SK-N-SH (cell line): Measurements from ENCODE around the gene KCNQ4. TPM values are rescaled to one million over a fixed set of nuclear protein-coding genes. Genes with fewer than 3 reads are reported as not detected.

Experiments
- CTCF ChIA-PET: fragments of 300-600, 350-600 bp; formaldehyde crosslinking; extraction: SDS; loops from one replicate; lab custom pipeline; 2021; lab: Yijun Ruan, JAX
- POLR2A ChIA-PET: fragments of 350-600 bp; sonication (Branson Sonifier 250); formaldehyde crosslinking; extraction: SDS; loops from one replicate; lab custom pipeline; 2020; ENCODE audit warnings: antibody characterized with exemption, inconsistent platforms; lab: Yijun Ruan, JAX
- DNase-seq: peaks from one replicate; pipeline ENCODE4 v3.0.0; 2012
- H2AFZ ChIP-seq: fragments of 200-600 bp; sonication (generic); 2 replicates; pipeline ENCODE4 v1.8.1; 2016; ENCODE audit warnings: antibody characterized with exemption, mild to moderate bottlenecking, low read depth
- H3F3A ChIP-seq: fragments of 200-600 bp; sonication (generic); replicated peaks from 2 replicates; pipeline ENCODE3; 2016; ENCODE audit warnings: antibody characterized with exemption, mild to moderate bottlenecking; ENCODE audit not compliant: insufficient read depth
- H3K27ac ChIP-seq, 2 experiments: fragments of 200-500 bp in 1 of 2; fragments of 200-600 bp in 1 of 2; sonication (Bioruptor generic) in 1 of 2; sonication (generic), shearing (Covaris generic) in 1 of 2; 2 replicates each; pipeline versions ENCODE4 v1.5.1 to v1.6.1; 2014 to 2016; ENCODE audit warnings: low read depth in 2 of 2, inconsistent platforms in 1 of 2, low read length in 1 of 2, mild to moderate bottlenecking in 1 of 2, mixed read lengths in 1 of 2
- H3K27me3 ChIP-seq: fragments of 200-600 bp; sonication (generic), shearing (Covaris generic); 2 replicates; pipeline ENCODE4 v1.6.1; 2016; ENCODE audit warnings: mixed run types; ENCODE audit not compliant: insufficient read depth
- H3K36me3 ChIP-seq, 2 experiments: fragments of 200-500 bp in 1 of 2; fragments of 200-600 bp in 1 of 2; sonication (Bioruptor generic) in 1 of 2; sonication (generic) in 1 of 2; replicated peaks in 1 of 2; 2 replicates each; pipeline versions ENCODE3 to v1.5.1; 2014 to 2016; ENCODE audit warnings: low read length in 1 of 2, mild to moderate bottlenecking in 1 of 2; ENCODE audit not compliant: insufficient read depth in 2 of 2, control insufficient read depth in 1 of 2
- H3K4me1 ChIP-seq, 2 experiments: fragments of 200-500 bp in 1 of 2; fragments of 200-600 bp in 1 of 2; sonication (Bioruptor generic) in 1 of 2; sonication (generic), shearing (Covaris generic) in 1 of 2; 2 replicates each; pipeline versions ENCODE4 v1.5.1 to v1.6.1; 2014 to 2016; ENCODE audit warnings: low read depth in 1 of 2, low read length in 1 of 2, mixed run types in 1 of 2; ENCODE audit not compliant: insufficient read depth in 2 of 2, control insufficient read depth in 1 of 2
- H3K4me2 ChIP-seq: fragments of 200-600 bp; sonication (generic), shearing (Covaris generic); 2 replicates; pipeline ENCODE4 v1.6.1; 2017; ENCODE audit warnings: mixed run types
- H3K4me3 ChIP-seq, 2 experiments: fragments of 200-500 bp in 1 of 2; fragments of 200-600 bp in 1 of 2; sonication (Bioruptor generic) in 1 of 2; sonication (generic), shearing (Covaris generic) in 1 of 2; 2 replicates each; pipeline versions ENCODE4 v1.5.1 to v1.8.1; 2014 to 2016; ENCODE audit warnings: low read depth in 2 of 2, inconsistent platforms in 1 of 2, low read length in 1 of 2, mild to moderate bottlenecking in 1 of 2, mixed read lengths in 1 of 2, moderate library complexity in 1 of 2
- H3K79me2 ChIP-seq: fragments of 200-600 bp; sonication (generic); 2 replicates; pipeline ENCODE4 v1.8.1; 2017; ENCODE audit warnings: mild to moderate bottlenecking; ENCODE audit not compliant: insufficient read depth
- H3K9ac ChIP-seq: fragments of 200-600 bp; sonication (generic); 2 replicates; pipeline ENCODE4 v1.6.1; 2017; ENCODE audit warnings: mixed run types
- H3K9me2 ChIP-seq: fragments of 200-600 bp; sonication (generic); 2 replicates; pipeline ENCODE4 v1.6.1; 2017; ENCODE audit warnings: mixed run types
- H3K9me3 ChIP-seq: fragments of 200-600 bp; sonication (generic); 2 replicates; pipeline ENCODE4 v1.6.1; 2017; ENCODE audit warnings: mixed run types, mild to moderate bottlenecking, moderate library complexity
- H4K20me1 ChIP-seq: fragments of 200-600 bp; sonication (generic); 2 replicates; pipeline ENCODE4 v1.6.1; 2017; ENCODE audit warnings: mild to moderate bottlenecking, mixed run types; ENCODE audit not compliant: insufficient read depth
- CHD2 ChIP-seq: fragments of 150-350 bp; IDR thresholded peaks from 2 replicates; pipeline ENCODE4 v1.6.1; 2018; ENCODE audit warnings: low read length; ENCODE audit not compliant: partially characterized antibody
- CTCF ChIP-seq: fragments of 200-600 bp; sonication (generic); IDR thresholded peaks from 2 replicates; pipeline ENCODE4 v1.6.1; 2017; ENCODE audit warnings: antibody characterized with exemption, mild to moderate bottlenecking, moderate library complexity
- EZH2phosphoT487 ChIP-seq: fragments of 200-600 bp; sonication (generic); IDR thresholded peaks from 2 replicates; pipeline ENCODE4 v1.6.1; 2017; ENCODE audit warnings: low read depth, mixed run types, mild to moderate bottlenecking, antibody characterized with exemption, moderate library complexity, borderline replicate concordance
- FOXM1 ChIP-seq: IDR thresholded peaks from 2 replicates; pipeline ENCODE4 v1.4.0; 2012; ENCODE audit warnings: low read depth, mild to moderate bottlenecking
- GABPA ChIP-seq: IDR thresholded peaks from 2 replicates; pipeline ENCODE4 v1.4.0; 2012; ENCODE audit warnings: low read depth, mild to moderate bottlenecking
- GATA2 ChIP-seq: sonication (generic); formaldehyde crosslinking; IDR thresholded peaks from 2 replicates; pipeline ENCODE4 v1.5.0; 2020; ENCODE audit warnings: mild to moderate bottlenecking, missing genetic modification reagents
- IRF3 ChIP-seq: fragments of 150-350 bp; IDR thresholded peaks from 2 replicates; pipeline ENCODE4 v1.6.1; 2016; ENCODE audit warnings: mild to moderate bottlenecking, low read depth, low read length
- MAX ChIP-seq: IDR thresholded peaks from 2 replicates; pipeline ENCODE4 v1.4.0; 2012; ENCODE audit warnings: low read depth
- MEF2A ChIP-seq: IDR thresholded peaks from 2 replicates; pipeline ENCODE4 v1.4.0; 2012; ENCODE audit warnings: low read depth, borderline replicate concordance
- MXI1 ChIP-seq: IDR thresholded peaks from 2 replicates; pipeline ENCODE4 v1.6.1; 2012; ENCODE audit warnings: mild to moderate bottlenecking, low read depth, low read length, improper control_type of control experiment
- NFIC ChIP-seq: IDR thresholded peaks from 2 replicates; pipeline ENCODE4 v1.4.0; 2012; ENCODE audit warnings: borderline replicate concordance
- NRF1 ChIP-seq: IDR thresholded peaks from 2 replicates; pipeline ENCODE4 v1.6.1; 2012; ENCODE audit warnings: low read depth, mild to moderate bottlenecking, low read length
- PBX3 ChIP-seq: IDR thresholded peaks from 2 replicates; pipeline ENCODE4; 2012
- RCOR1 ChIP-seq: fragments of 150-350 bp; IDR thresholded peaks from 2 replicates; pipeline ENCODE4 v1.6.1; 2017; ENCODE audit warnings: antibody characterized with exemption, low read length
- RFX5 ChIP-seq: IDR thresholded peaks from 2 replicates; pipeline ENCODE4 v1.6.1; 2012; ENCODE audit warnings: mild to moderate bottlenecking, improper control_type of control experiment, low read length
- ZBTB33 ChIP-seq: IDR thresholded peaks from 2 replicates; pipeline ENCODE4 v1.4.0; 2012; ENCODE audit warnings: low read depth, borderline replicate concordance
- WGBS: methylation state at CpG from one replicate; pipeline ENCODE4 v1.1.6; 2017; ENCODE audit warnings: low lambda C conversion rate; 5-methylcytosine and 5-hydroxymethylcytosine counted together
- polyA plus RNA-seq, 3 experiments: library from polyadenylated mRNA; depleted of rRNA; stranded (reverse); fragments of >200 nt; gene quantifications; 2 replicates each; pipeline ENCODE4 v1.2.3, GENCODE V29; 2012
- TF ChIP-seq, protein P1 (sequence below): IDR thresholded peaks from 2 replicates; pipeline ENCODE4 v1.4.0; 2012; ENCODE audit warnings: low read depth, borderline replicate concordance

The KCNQ4 gene
- polyA plus RNA-seq, 1 of the 3 experiments (the other 2 are of a cell fraction): 0.15 TPM

DNA sequence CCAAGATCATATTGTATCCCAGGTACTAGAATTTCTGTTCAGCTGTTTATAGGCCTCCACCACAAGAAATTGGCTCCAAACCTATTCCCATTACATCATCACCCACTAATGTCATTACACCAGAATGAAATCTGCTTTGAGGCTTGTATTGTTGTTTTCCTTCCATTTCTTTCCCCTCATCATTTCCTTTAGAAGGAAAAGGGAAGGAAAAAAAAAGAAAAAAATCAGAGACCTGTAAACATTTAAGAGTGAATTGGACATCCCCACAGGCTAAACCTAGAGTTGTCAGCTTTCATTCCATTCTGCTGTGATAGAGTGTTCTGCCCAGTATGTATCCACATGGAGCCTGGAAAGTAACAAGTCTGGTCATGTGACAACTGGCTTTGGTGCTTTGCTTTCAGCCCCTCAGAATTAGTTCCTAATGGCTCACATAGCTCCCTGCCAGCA lies 47.5 kb upstream of the KCNQ4 start:
- DNase-seq: peak; percentile 45
- CTCF ChIA-PET: interaction anchor here (0.9 kb wide), 1 partner anchor 38 kb away, joined by 4 read pairs; no protein-coding TSS in a partner anchor

DNA sequence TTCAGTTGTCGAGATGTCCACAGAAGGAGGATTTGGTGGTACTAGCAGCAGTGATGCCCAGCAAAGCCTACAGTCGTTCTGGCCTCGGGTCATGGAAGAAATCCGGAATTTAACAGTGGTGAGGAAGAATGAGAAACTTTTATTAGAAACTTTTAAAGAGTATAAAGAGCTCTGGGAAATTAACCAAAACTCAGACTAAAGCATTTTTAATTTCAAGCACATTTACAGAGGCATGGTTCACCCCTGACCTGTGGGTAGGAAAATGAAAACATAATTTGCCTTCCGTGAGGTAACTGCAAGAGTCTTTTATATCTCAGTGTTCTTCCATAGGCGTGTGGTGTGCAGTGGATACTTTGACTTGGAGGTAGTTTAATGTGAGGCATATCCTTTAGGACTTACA lies 44.8 kb upstream of the KCNQ4 start:
- H3F3A ChIP-seq: peaks cover 5% of the 10 kb centered on the region
- H3K9me2 ChIP-seq: no peaks in the 10 kb centered on the region
- no peaks in the 10 kb centered on the region for H3K27me3 ChIP-seq
- peaks cover 82% of the 10 kb centered on the region for H3K79me2 ChIP-seq
- H3K27ac ChIP-seq: no peak overlapping the region
- DNase-seq: no peak
- H3K36me3 ChIP-seq: peaks cover 39 to 42% of the 10 kb centered on the region in 2 experiments
- ChIA-PET POLR2A (interaction anchor here (1.2 kb wide), 1 partner anchor 48 kb away, joined by 3 read pairs; the partner anchor contains the start of gene NFYC), CTCF (interaction anchor here (1.8 kb wide), 1 partner anchor 10 kb away, joined by 7 read pairs; no protein-coding TSS in a partner anchor)
- no peak overlapping the region for H3K4me3 ChIP-seq
- no peak overlapping the region for H3K9ac ChIP-seq
- WGBS: 94% methylated on average over 6 of the region's 6 CpGs
- H3K4me2 ChIP-seq: no peak overlapping the region
- H2AFZ ChIP-seq: no peak overlapping the region
- H3K9me3 ChIP-seq: no peaks in the 10 kb centered on the region
- H3K4me1 ChIP-seq: no peaks in the 10 kb centered on the region
- no peaks in the 10 kb centered on the region for H4K20me1 ChIP-seq
- TF ChIP-seq RFX5: no peak
- TF ChIP-seq MEF2A: no peak
- TF ChIP-seq FOXM1: no peak
- TF ChIP-seq ZBTB33: no peak
- TF ChIP-seq IRF3: no peak
- no peak for TF ChIP-seq EZH2phosphoT487
- no peak for TF ChIP-seq NRF1
- TF ChIP-seq GABPA: no peak
- no peak for TF ChIP-seq PBX3
- no peak for TF ChIP-seq CTCF
- no peak for TF ChIP-seq RCOR1
- TF ChIP-seq MXI1: no peak
- no peak for TF ChIP-seq NFIC

More for the DNA sequence above, 47.5 kb upstream of the KCNQ4 start:
- Histone ChIP-seq H4K20me1 (no peaks in the 10 kb centered on the region), H3K4me2 (no peak overlapping the region), H3K27me3 (no peaks in the 10 kb centered on the region), H3K9ac (no peak overlapping the region), H3K9me2 (no peaks in the 10 kb centered on the region), H3K79me2 (peaks cover 83% of the 10 kb centered on the region), H2AFZ (no peak overlapping the region), H3K27ac (peak overlapping the region; percentile 48 to 50; a peak in 3 of 4 replicates), H3K4me1 (no peaks in the 10 kb centered on the region), H3K9me3 (no peaks in the 10 kb centered on the region), H3K4me3 (no peak overlapping the region), H3F3A (peaks cover 5% of the 10 kb centered on the region), H3K36me3 (peaks cover 16 to 25% of the 10 kb centered on the region in 2 experiments)
- TF ChIP-seq GATA2 (CRISPR knock-in tag) (no peak), MEF2A (no peak), NFIC (0 out of 2 replicates have a peak, but pooled peaks have one; percentile 28), MXI1 (no peak), NRF1 (no peak), MAX (no peak), CHD2 (no peak)
- TF ChIP-seq, protein P1, sequence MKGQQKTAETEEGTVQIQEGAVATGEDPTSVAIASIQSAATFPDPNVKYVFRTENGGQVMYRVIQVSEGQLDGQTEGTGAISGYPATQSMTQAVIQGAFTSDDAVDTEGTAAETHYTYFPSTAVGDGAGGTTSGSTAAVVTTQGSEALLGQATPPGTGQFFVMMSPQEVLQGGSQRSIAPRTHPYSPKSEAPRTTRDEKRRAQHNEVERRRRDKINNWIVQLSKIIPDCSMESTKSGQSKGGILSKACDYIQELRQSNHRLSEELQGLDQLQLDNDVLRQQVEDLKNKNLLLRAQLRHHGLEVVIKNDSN: peak; percentile 24; the same call in 1 of the 2 replicates
- POLR2A ChIA-PET: no interaction called here
